Stomach (tissue), 9 donors: ENCODE results near the gene DRGX. TPM values are rescaled to one million over a fixed set of nuclear protein-coding genes. Genes with fewer than 3 reads are reported as not detected.

Experiments used
- DNase-seq, 2 donors: peaks; one replicate each; pipeline versions ENCODE4 v3.0.0 to v3.0.0-alpha.2; 2013 to 2019
- H3K27ac ChIP-seq, 5 donors: fragments of 200-600 bp in 4 of 5; sonication (generic) in 4 of 5; one replicate each; pipeline ENCODE4 v1.5.1; 2013 to 2019; ENCODE audit warnings: mild to moderate bottlenecking in 1 of 5, moderate library complexity in 1 of 5
- H3K27me3 ChIP-seq, 3 donors: fragments of 200-600 bp; sonication (generic); one replicate each; pipeline ENCODE4 v1.5.1; 2017 to 2019; ENCODE audit warnings: mixed run types in 1 of 3
- H3K36me3 ChIP-seq, 4 donors: fragments of 200-600 bp; sonication (generic); 1 replicate in 3 of 4; 2 replicates in 1 of 4; pipeline ENCODE4 v1.5.1; 2016 to 2019
- H3K4me1 ChIP-seq, 4 donors: fragments of 200-600 bp; sonication (generic); one replicate each; pipeline ENCODE4 v1.5.1; 2016 to 2019
- H3K4me3 ChIP-seq, 4 donors: fragments of 200-600 bp; sonication (generic) in 3 of 4; one replicate each; pipeline ENCODE4 v1.5.1; 2016 to 2019; ENCODE audit warnings: mild to moderate bottlenecking in 1 of 4
- H3K9me3 ChIP-seq, 4 donors: fragments of 200-600 bp; sonication (generic); one replicate each; pipeline ENCODE4 v1.5.1; 2016 to 2019
- EP300 ChIP-seq: sonication (generic); formaldehyde crosslinking; IDR thresholded peaks from one replicate; pipeline ENCODE4 v1.6.1; 2017; ENCODE audit warnings: antibody characterized with exemption
- POLR2A ChIP-seq, 4 donors: fragments of 450-650 bp; IDR thresholded peaks; one replicate each; pipeline ENCODE4 v1.6.1; 2016; ENCODE audit warnings: antibody characterized with exemption in 4 of 4, control low read depth in 2 of 4, mild to moderate bottlenecking in 1 of 4, moderate library complexity in 1 of 4
- POLR2AphosphoS5 ChIP-seq, 3 donors: sonication (generic); formaldehyde crosslinking; IDR thresholded peaks; one replicate each; pipeline ENCODE4 v1.6.1; 2016; ENCODE audit warnings: antibody characterized with exemption in 3 of 3
- WGBS, 5 donors: extraction: QIAGEN DNeasy Blood & Tissue Kit in 3 of 5; methylation state at CpG; one replicate each; pipeline versions ENCODE4 v1.1.5 to v1.1.7; 2013 to 2018; 5-methylcytosine and 5-hydroxymethylcytosine counted together
- intact Hi-C: fragments of 100-400 bp; cut with DNase I; formaldehyde crosslinking; loops from one replicate; pipeline ENCODE4 v1.15.1; 2023; ENCODE audit warnings: low total_unique reads
- polyA plus RNA-seq, 3 donors: library from polyadenylated mRNA; stranded (reverse); fragments of 200-250 nt; gene quantifications; one replicate each; pipeline ENCODE4 v1.2.3, GENCODE V29; 2013
- total RNA-seq, 5 donors: library from RNA; depleted of rRNA; stranded (reverse); fragments of >200 nt; gene quantifications; one replicate each; pipeline versions ENCODE4 v1.1.0 to v1.2.3, GENCODE V29; 2014 to 2016
- TF ChIP-seq, protein P1 (sequence below), 7 experiments: fragments of 450-650 bp in 4 of 7; fragments of 200-600 bp in 3 of 7; sonication (generic) in 3 of 7; IDR thresholded peaks; one replicate each; pipeline ENCODE4 v1.5.1; 2016 to 2019; ENCODE audit warnings: antibody characterized with exemption in 7 of 7, control low read depth in 2 of 7, mild to moderate bottlenecking in 1 of 7
- donor health status: healthy with polysubstance abuse.
- donor health status: Bipolar disorder and iron deficiency.
- donor health status: healthy.

The DRGX gene
- total and polyA plus RNA-seq, 8 donors = not detected

DNA sequence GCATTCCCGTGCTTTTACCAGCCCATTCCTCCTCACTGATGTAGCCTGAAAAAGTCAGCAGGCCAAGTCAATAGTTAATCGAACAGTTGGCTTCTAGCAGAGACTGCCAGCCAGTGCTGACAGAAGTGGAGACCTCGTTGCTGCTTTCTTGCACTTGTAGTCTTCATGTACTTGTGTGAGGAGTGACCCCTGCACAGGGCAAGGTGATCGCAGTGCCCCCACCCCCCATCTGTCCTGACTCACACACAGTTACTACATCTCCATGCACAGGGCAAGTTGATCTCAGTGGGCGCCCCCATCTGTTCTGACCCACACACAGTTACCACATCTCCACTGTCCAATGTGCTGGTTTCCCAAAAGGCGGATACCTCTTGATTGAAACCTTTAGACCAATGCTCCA, 62.7 kb downstream of the DRGX start:
- Histone ChIP-seq H3K27ac (no peak overlapping the region), H3K27me3 (no peaks in the 10 kb centered on the region), H3K4me1 (no peaks in the 10 kb centered on the region), H3K36me3 (no peaks in the 10 kb centered on the region), H3K9me3 (no peaks in the 10 kb centered on the region), H3K4me3 (no peak overlapping the region)
- 81 to 92% (median 90%) methylated on average over 6 of the region's 6 CpGs for WGBS, 5 donors
- DNase-seq = no peak
- intact Hi-C loops = no loop called here
- TF ChIP-seq POLR2A (IDR thresholded peaks at IDR 0.05) = no peak
- TF ChIP-seq, protein P1, sequence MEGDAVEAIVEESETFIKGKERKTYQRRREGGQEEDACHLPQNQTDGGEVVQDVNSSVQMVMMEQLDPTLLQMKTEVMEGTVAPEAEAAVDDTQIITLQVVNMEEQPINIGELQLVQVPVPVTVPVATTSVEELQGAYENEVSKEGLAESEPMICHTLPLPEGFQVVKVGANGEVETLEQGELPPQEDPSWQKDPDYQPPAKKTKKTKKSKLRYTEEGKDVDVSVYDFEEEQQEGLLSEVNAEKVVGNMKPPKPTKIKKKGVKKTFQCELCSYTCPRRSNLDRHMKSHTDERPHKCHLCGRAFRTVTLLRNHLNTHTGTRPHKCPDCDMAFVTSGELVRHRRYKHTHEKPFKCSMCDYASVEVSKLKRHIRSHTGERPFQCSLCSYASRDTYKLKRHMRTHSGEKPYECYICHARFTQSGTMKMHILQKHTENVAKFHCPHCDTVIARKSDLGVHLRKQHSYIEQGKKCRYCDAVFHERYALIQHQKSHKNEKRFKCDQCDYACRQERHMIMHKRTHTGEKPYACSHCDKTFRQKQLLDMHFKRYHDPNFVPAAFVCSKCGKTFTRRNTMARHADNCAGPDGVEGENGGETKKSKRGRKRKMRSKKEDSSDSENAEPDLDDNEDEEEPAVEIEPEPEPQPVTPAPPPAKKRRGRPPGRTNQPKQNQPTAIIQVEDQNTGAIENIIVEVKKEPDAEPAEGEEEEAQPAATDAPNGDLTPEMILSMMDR (IDR thresholded peaks at IDR 0.05) = no peak
- TF ChIP-seq POLR2AphosphoS5 (IDR thresholded peaks at IDR 0.05) = no peak
- no peak for TF ChIP-seq EP300

DNA sequence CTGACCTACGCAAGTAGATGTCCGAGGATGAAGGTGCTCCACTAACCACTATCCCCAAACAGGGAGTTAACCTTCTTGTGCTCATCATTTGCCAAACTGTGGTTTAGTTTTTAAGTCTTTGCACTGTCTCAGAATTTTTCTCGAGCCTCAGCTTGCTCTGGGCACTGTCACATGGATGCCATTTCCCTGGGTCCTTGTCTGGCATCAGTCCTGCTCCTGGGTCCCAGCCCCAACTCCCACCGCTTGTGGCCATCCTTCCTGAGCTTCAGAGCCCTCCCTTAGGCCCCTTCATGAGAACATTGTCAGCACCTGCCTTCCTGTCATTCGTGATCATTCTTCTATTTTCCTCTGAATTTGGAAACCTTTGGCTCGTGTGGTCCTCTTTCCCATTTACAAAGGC, 63.1 kb downstream of the DRGX start:
- Histone ChIP-seq H3K36me3 (no peaks in the 10 kb centered on the region), H3K9me3 (no peaks in the 10 kb centered on the region), H3K4me1 (no peaks in the 10 kb centered on the region), H3K4me3 (no peak overlapping the region), H3K27me3 (no peaks in the 10 kb centered on the region), H3K27ac (no peak overlapping the region)
- WGBS, 5 donors = 78 to 89% (median 84%) methylated on average over 6 of the region's 6 CpGs
- intact Hi-C loops = no loop called here
- DNase-seq = no peak
- TF ChIP-seq EP300 (no peak), POLR2A (IDR thresholded peaks at IDR 0.05) (no peak), POLR2AphosphoS5 (IDR thresholded peaks at IDR 0.05) (no peak)
- TF ChIP-seq, protein P1 (IDR thresholded peaks at IDR 0.05) = no peak

DNA sequence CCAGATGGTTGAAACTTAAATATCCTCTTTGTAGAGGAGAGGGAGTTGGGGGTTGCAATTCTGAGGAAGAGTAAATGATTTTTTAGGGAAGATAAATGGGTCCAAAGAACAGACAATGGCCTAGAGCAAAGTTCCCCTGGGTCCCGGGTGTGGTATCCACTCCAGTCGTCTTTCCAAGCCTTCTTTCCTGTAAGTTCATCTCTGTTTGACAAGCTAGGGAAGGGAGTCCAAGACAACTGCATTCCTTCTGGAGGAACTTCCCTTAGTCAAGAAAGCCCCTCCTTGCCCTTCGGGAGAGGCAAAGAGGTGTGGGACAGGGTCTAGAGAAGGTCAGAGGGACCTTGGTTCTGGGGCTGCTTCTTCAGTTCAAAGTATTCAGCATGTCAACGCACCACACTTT, 63.6 kb downstream of the DRGX start:
- Histone ChIP-seq H3K4me1 (no peaks in the 10 kb centered on the region), H3K27ac (no peak overlapping the region), H3K27me3 (no peaks in the 10 kb centered on the region), H3K4me3 (no peak overlapping the region), H3K36me3 (no peaks in the 10 kb centered on the region), H3K9me3 (no peaks in the 10 kb centered on the region)
- 70 to 86% (median 81%) methylated on average over 4 of the region's 4 CpGs for WGBS, 5 donors
- DNase-seq = no peak
- TF ChIP-seq POLR2AphosphoS5 (IDR thresholded peaks at IDR 0.05) (no peak), POLR2A (IDR thresholded peaks at IDR 0.05) (no peak), EP300 (no peak)
- TF ChIP-seq, protein P1 (IDR thresholded peaks at IDR 0.05) = no peak
- intact Hi-C loops = no loop called here

DNA sequence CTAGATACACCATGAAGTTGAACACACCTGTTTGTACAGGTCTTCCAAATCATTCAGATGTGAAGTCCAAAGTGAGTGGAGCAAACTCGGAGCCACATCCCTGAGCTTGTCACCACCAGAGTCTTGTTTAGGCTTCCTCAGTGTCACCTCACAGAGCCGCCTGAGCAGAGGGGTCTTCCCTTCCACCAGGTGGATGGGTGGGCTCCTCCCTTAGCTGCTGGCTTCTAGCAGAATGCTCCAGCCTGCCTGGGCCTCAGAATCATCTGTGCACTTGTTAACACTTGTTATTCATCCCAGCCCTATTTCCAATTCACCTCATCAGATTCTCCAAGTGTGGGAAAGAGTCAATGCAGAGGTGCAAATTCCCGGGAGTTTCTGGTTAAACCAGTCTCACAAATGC, 64.5 kb downstream of the DRGX start:
- 66 to 82% (median 79%) methylated on average over 3 of the region's 3 CpGs for WGBS, 5 donors
- TF ChIP-seq EP300 (no peak), POLR2A (IDR thresholded peaks at IDR 0.05) (no peak), POLR2AphosphoS5 (IDR thresholded peaks at IDR 0.05) (no peak)
- TF ChIP-seq, protein P1 (IDR thresholded peaks at IDR 0.05) = no peak
- DNase-seq = no peak
- no peaks in the 10 kb centered on the region for H3K4me1 ChIP-seq
- intact Hi-C loops = no loop called here
- no peaks in the 10 kb centered on the region for H3K9me3 ChIP-seq
- H3K27ac ChIP-seq = no peak overlapping the region
- no peaks in the 10 kb centered on the region for H3K36me3 ChIP-seq
- no peak overlapping the region for H3K4me3 ChIP-seq
- H3K27me3 ChIP-seq = no peaks in the 10 kb centered on the region
